ENCODE data around the gene PTPRK. TPM values are rescaled to one million over a fixed set of nuclear protein-coding genes. Genes with fewer than 3 reads are reported as not detected.

Gene PTPRK
- total and polyA plus RNA-seq, 2 donors = 9.3 to 26.8 TPM

- Histone ChIP-seq H3K4me3 (ENCODE audit: low read length in 2 of 2) (no peak overlapping the region), H3K4me1 (ENCODE audit: control insufficient read depth in 2 of 2, insufficient read depth in 2 of 2, low read length in 2 of 2) (peaks cover 16% of the 10 kb centered on the region in 2 donors), H3K27ac (ENCODE audit: low read depth in 1 of 2, low read length in 1 of 2) (no peak overlapping the region), H3K9me3 (ENCODE audit: control insufficient read depth in 2 of 2, insufficient read depth in 1 of 2, low read length in 1 of 2) (no peaks in the 10 kb centered on the region), H3K36me3 (ENCODE audit: control insufficient read depth in 2 of 2, insufficient read depth in 2 of 2, low read length in 1 of 2) (no peaks in the 10 kb centered on the region), H3K27me3 (ENCODE audit: control insufficient read depth in 2 of 2, insufficient read depth in 1 of 2, low read length in 1 of 2) (no peaks in the 10 kb centered on the region)
- no peak for DNase-seq (ENCODE audit: low read depth in 6 of 9, low spot score in 9 of 9)
- WGBS = 97% methylated on average over 5 of the region's 5 CpGs
Observed at GRCh38 chr6:128256095-128256494, 264.3 kb downstream of the PTPRK start.

GRCh38 chr6:128252341-128253176 is 267.8 kb downstream of the PTPRK start:
- Histone ChIP-seq H3K4me1 (ENCODE audit: control insufficient read depth in 2 of 2, insufficient read depth in 2 of 2, low read length in 2 of 2) (peaks cover 5% of the 10 kb centered on the region in 2 donors), H3K27ac (ENCODE audit: low read depth in 1 of 2, low read length in 1 of 2) (no peak overlapping the region), H3K27me3 (ENCODE audit: control insufficient read depth in 2 of 2, insufficient read depth in 1 of 2, low read length in 1 of 2) (no peaks in the 10 kb centered on the region), H3K9me3 (ENCODE audit: control insufficient read depth in 2 of 2, insufficient read depth in 1 of 2, low read length in 1 of 2) (no peaks in the 10 kb centered on the region), H3K36me3 (ENCODE audit: control insufficient read depth in 2 of 2, insufficient read depth in 2 of 2, low read length in 1 of 2) (no peaks in the 10 kb centered on the region), H3K4me3 (ENCODE audit: low read length in 2 of 2) (no peak overlapping the region)
- 83% methylated on average over 4 of the region's 4 CpGs for WGBS
- DNase-seq (ENCODE audit: low read depth in 6 of 9, low spot score in 9 of 9) = no peak

DNA sequence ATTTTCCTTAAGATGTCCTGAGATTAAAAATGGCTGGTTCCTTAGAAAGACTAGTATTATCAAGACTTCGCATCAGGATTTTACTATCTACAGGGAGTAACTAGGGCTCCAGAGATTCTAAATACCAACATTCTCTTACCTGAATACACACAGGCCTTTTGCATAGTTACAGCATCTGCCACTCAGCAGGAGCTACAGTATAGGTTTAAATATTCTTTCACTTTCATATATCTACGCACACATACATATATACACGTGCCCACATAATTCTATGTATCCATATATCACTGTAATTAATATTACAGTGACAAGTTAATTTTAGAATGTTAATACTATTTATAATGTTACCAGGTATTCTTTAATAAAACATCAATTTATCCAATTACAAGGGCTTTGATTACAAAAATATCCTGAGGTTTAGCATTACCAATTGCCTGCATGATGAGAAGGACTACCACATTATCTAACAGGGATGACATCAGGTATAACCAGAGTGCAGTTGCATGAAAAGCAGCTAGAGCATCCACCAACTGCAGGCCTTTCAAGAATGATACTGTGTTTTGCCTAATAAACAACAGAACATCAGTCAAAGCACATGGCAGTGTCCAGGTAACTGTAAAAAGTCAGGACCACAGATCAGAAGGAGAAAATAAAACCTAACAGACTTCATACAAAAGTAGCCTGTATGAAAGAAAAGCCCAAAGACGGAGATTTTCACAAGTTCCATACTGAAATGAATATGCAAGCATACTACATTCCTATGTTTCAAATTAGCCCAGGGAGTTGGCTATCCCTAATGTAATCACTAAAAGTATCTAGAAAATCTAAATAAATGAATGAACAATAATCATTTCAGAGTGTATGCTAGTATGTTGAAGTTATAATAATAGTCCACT is 268.7 kb downstream of the PTPRK start:
- H3K4me3 ChIP-seq (ENCODE audit: low read length in 2 of 2) = no peak overlapping the region
- no peaks in the 10 kb centered on the region for H3K36me3 ChIP-seq (ENCODE audit: control insufficient read depth in 2 of 2, insufficient read depth in 2 of 2, low read length in 1 of 2)
- H3K4me1 ChIP-seq (ENCODE audit: control insufficient read depth in 2 of 2, insufficient read depth in 2 of 2, low read length in 2 of 2) = peaks cover 5% of the 10 kb centered on the region in 2 donors
- no peak overlapping the region for H3K27ac ChIP-seq (ENCODE audit: low read depth in 1 of 2, low read length in 1 of 2)
- no peak for DNase-seq (ENCODE audit: low read depth in 6 of 9, low spot score in 9 of 9)
- 97% methylated on average over 4 of the region's 4 CpGs for WGBS
- no peaks in the 10 kb centered on the region for H3K9me3 ChIP-seq (ENCODE audit: control insufficient read depth in 2 of 2, insufficient read depth in 1 of 2, low read length in 1 of 2)
- H3K27me3 ChIP-seq (ENCODE audit: control insufficient read depth in 2 of 2, insufficient read depth in 1 of 2, low read length in 1 of 2) = no peaks in the 10 kb centered on the region

DNA sequence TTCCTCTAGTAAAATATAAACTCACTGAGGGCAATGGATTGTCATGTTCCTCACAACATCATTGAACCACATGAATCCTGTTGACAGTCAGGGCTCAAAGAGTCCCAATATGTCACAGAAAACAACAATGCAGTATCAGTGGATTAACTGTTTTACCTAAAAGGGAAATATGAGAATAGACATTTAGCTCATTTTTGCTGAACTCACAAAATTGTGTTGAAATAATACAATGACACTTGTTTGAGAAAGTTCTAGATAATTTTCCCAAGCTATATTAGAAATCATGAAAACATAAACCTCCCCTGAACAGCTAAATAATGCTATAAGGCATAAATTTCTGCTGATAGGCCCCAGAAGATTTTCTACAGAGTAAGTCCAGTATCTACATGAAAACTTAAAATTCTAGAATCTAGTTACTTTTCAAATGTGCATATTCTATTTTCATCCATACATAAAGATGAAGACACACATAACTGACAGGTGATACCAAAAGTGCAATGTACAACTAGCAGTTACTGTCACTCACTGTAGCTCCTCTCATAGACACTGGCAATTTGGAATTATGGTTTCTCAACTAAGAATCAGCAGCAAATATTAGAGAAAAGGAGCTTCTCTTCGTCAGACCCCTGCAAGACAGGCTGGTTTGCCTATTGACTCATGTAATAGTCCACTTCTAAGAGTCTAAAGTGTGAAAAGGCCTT is 269.9 kb downstream of the PTPRK start:
- peaks cover 5% of the 10 kb centered on the region in 2 donors for H3K4me1 ChIP-seq (ENCODE audit: control insufficient read depth in 2 of 2, insufficient read depth in 2 of 2, low read length in 2 of 2)
- no peak overlapping the region for H3K27ac ChIP-seq (ENCODE audit: low read depth in 1 of 2, low read length in 1 of 2)
- 99% methylated on average over 1 of the region's 1 CpG for WGBS
- H3K9me3 ChIP-seq (ENCODE audit: control insufficient read depth in 2 of 2, insufficient read depth in 1 of 2, low read length in 1 of 2) = no peaks in the 10 kb centered on the region
- H3K36me3 ChIP-seq (ENCODE audit: control insufficient read depth in 2 of 2, insufficient read depth in 2 of 2, low read length in 1 of 2) = no peaks in the 10 kb centered on the region
- DNase-seq (ENCODE audit: low read depth in 6 of 9, low spot score in 9 of 9) = no peak
- H3K4me3 ChIP-seq (ENCODE audit: low read length in 2 of 2) = no peak overlapping the region
- no peaks in the 10 kb centered on the region for H3K27me3 ChIP-seq (ENCODE audit: control insufficient read depth in 2 of 2, insufficient read depth in 1 of 2, low read length in 1 of 2)

GRCh38 chr6:128249429-128249828 is 271.0 kb downstream of the PTPRK start:
- no peak overlapping the region for H3K27ac ChIP-seq (ENCODE audit: low read depth in 1 of 2, low read length in 1 of 2)
- H3K27me3 ChIP-seq (ENCODE audit: control insufficient read depth in 2 of 2, insufficient read depth in 1 of 2, low read length in 1 of 2) = no peaks in the 10 kb centered on the region
- no peak for DNase-seq (ENCODE audit: low read depth in 6 of 9, low spot score in 9 of 9)
- H3K9me3 ChIP-seq (ENCODE audit: control insufficient read depth in 2 of 2, insufficient read depth in 1 of 2, low read length in 1 of 2) = no peaks in the 10 kb centered on the region
- no peaks in the 10 kb centered on the region for H3K36me3 ChIP-seq (ENCODE audit: control insufficient read depth in 2 of 2, insufficient read depth in 2 of 2, low read length in 1 of 2)
- no peak overlapping the region for H3K4me3 ChIP-seq (ENCODE audit: low read length in 2 of 2)
- WGBS = 99% methylated on average over 4 of the region's 4 CpGs
- peaks cover 5% of the 10 kb centered on the region in 2 donors for H3K4me1 ChIP-seq (ENCODE audit: control insufficient read depth in 2 of 2, insufficient read depth in 2 of 2, low read length in 2 of 2)

DNA sequence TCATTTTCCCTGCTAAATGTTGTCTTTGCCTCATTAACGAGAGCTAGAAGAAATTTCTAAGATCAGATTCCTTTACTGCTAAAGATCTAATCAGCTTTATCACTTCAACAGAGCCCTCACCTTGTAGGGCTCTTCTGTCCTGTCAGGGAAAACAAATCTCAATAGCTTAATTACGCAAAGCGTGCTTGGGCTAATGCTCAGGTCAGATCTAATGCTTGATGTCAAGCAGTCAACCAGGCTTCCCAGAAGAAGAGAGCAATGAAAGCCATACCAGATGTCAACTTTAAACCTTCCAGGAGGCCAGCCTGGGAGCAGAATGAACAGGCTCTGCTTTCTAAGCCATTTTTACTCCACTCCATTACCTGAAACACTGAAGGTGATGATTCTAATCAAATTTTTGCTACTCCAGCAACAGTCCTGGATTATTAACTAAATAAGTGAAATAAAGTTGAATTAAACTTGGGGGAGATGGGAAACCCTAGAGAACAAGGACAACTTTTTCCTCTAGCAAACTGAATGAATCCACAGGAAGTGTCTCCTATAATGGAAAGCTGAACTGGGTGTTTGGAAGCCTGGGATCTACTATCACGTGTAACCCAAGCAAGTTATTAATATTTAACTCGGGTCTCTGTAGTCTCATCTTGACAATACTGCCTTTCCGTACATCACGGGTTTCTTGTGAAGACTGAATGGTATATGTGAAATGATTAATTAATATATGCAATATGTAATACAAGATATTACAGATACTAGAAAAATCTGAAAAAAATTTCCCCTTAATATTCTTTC is 273.7 kb downstream of the PTPRK start:
- 96% methylated on average over 7 of the region's 7 CpGs for WGBS
- no peak for DNase-seq (ENCODE audit: low read depth in 6 of 9, low spot score in 9 of 9)

GRCh38 chr6:128244751-128245405 is 275.5 kb downstream of the PTPRK start:
- Histone ChIP-seq H3K4me1 (ENCODE audit: control insufficient read depth in 2 of 2, insufficient read depth in 2 of 2, low read length in 2 of 2) (peaks cover 3 to 5% of the 10 kb centered on the region in 2 donors), H3K27ac (ENCODE audit: low read depth in 1 of 2, low read length in 1 of 2) (no peak overlapping the region), H3K27me3 (ENCODE audit: control insufficient read depth in 2 of 2, insufficient read depth in 1 of 2, low read length in 1 of 2) (no peaks in the 10 kb centered on the region), H3K9me3 (ENCODE audit: control insufficient read depth in 2 of 2, insufficient read depth in 1 of 2, low read length in 1 of 2) (no peaks in the 10 kb centered on the region), H3K36me3 (ENCODE audit: control insufficient read depth in 2 of 2, insufficient read depth in 2 of 2, low read length in 1 of 2) (peaks cover 0 to 3% of the 10 kb centered on the region in 2 donors), H3K4me3 (ENCODE audit: low read length in 2 of 2) (no peak overlapping the region)
- WGBS = 96% methylated on average over 2 of the region's 2 CpGs
- DNase-seq (ENCODE audit: low read depth in 6 of 9, low spot score in 9 of 9) = no peak

More for the DNA sequence above, 273.7 kb downstream of the PTPRK start:
- H3K27me3 ChIP-seq (ENCODE audit: control insufficient read depth in 2 of 2, insufficient read depth in 1 of 2, low read length in 1 of 2) = no peaks in the 10 kb centered on the region
- no peaks in the 10 kb centered on the region for H3K4me1 ChIP-seq (ENCODE audit: control insufficient read depth in 2 of 2, insufficient read depth in 2 of 2, low read length in 2 of 2)
- no peaks in the 10 kb centered on the region for H3K9me3 ChIP-seq (ENCODE audit: control insufficient read depth in 2 of 2, insufficient read depth in 1 of 2, low read length in 1 of 2)
- H3K36me3 ChIP-seq (ENCODE audit: control insufficient read depth in 2 of 2, insufficient read depth in 2 of 2, low read length in 1 of 2) = no peaks in the 10 kb centered on the region
- no peak overlapping the region for H3K4me3 ChIP-seq (ENCODE audit: low read length in 2 of 2)
- H3K27ac ChIP-seq (ENCODE audit: low read depth in 1 of 2, low read length in 1 of 2) = no peak overlapping the region

DNA sequence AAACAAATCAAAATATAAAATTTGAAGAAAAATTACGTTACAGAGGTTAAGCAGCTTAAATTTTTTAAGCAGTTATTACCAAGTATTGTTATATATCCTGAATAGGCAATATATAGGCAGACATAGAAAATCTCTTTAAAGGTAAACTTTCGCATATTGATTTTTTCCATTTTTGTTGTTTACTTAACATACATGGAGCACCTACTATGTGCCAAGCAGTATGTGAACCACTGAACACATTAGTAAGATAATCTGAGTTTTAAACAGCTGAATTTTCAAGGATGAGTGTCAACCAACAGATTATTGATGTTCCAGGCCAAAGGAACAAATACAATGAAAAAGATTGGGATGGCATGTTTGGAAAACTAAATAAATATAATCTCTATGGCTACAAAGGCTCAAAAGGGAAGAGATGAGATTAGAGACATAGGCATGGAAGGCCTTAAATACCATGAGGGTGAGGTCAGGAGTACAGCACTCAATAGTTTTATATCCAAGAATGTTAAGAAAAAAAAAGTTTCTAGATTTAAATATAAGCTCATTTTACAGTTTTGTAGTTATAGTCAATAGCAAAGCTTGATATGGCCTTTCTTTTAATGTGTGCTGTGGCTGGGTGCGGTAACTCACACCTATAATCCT is 277.5 kb downstream of the PTPRK start:
- WGBS = 97% methylated on average over 3 of the region's 3 CpGs
- no peaks in the 10 kb centered on the region for H3K9me3 ChIP-seq (ENCODE audit: control insufficient read depth in 2 of 2, insufficient read depth in 1 of 2, low read length in 1 of 2)

More for the DNA sequence above, 277.5 kb downstream of the PTPRK start:
- Histone ChIP-seq H3K27me3 (ENCODE audit: control insufficient read depth in 2 of 2, insufficient read depth in 1 of 2, low read length in 1 of 2) (no peaks in the 10 kb centered on the region), H3K27ac (ENCODE audit: low read depth in 1 of 2, low read length in 1 of 2) (no peak overlapping the region), H3K36me3 (ENCODE audit: control insufficient read depth in 2 of 2, insufficient read depth in 2 of 2, low read length in 1 of 2) (peaks cover 0 to 3% of the 10 kb centered on the region in 2 donors), H3K4me1 (ENCODE audit: control insufficient read depth in 2 of 2, insufficient read depth in 2 of 2, low read length in 2 of 2) (peaks cover 5 to 7% of the 10 kb centered on the region in 2 donors), H3K4me3 (ENCODE audit: low read length in 2 of 2) (no peak overlapping the region)
- no peak for DNase-seq (ENCODE audit: low read depth in 6 of 9, low spot score in 9 of 9)

Data from thymus (tissue), 11 donors.